ENCODE data around the gene ZNF189.

Gene ZNF189

GRCh38 chr9:101457003-101457402 is 58.4 kb downstream of the ZNF189 start:
- no peak for TF ChIP-seq CTCF (IDR thresholded peaks at IDR 0.05; ENCODE audit: low read depth, low read length)
- DNase-seq (ENCODE audit: low read depth), result no peak

GRCh38 chr9:101458963-101459631 is 60.4 kb downstream of the ZNF189 start:
- peak; percentile 72 for DNase-seq (ENCODE audit: low read depth)
- no peak overlapping the region for H3K4me3 ChIP-seq (ENCODE audit: low read depth, low read length)

More at GRCh38 chr9:101457003-101457402, 58.4 kb downstream of the ZNF189 start:
- no peak overlapping the region for H3K4me3 ChIP-seq (ENCODE audit: low read depth, low read length)

More at GRCh38 chr9:101458963-101459631, 60.4 kb downstream of the ZNF189 start:
- peak; percentile 70 for TF ChIP-seq CTCF (IDR thresholded peaks at IDR 0.05; ENCODE audit: low read depth, low read length)
- TF ChIP-seq, protein P1, sequence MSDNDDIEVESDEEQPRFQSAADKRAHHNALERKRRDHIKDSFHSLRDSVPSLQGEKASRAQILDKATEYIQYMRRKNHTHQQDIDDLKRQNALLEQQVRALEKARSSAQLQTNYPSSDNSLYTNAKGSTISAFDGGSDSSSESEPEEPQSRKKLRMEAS (IDR thresholded peaks at IDR 0.05; ENCODE audit: low read depth, low read length), result peak; percentile 46; the same call in 1 of the 2 replicates
- TF ChIP-seq MYC (IDR thresholded peaks at IDR 0.05; ENCODE audit: low read depth, low read length), result no peak
- no peak for TF ChIP-seq POLR2A (IDR thresholded peaks at IDR 0.05; ENCODE audit: extremely low read depth, insufficient read length)
